ENCODE data around the gene WDR74.

WDR74 gene

DNA sequence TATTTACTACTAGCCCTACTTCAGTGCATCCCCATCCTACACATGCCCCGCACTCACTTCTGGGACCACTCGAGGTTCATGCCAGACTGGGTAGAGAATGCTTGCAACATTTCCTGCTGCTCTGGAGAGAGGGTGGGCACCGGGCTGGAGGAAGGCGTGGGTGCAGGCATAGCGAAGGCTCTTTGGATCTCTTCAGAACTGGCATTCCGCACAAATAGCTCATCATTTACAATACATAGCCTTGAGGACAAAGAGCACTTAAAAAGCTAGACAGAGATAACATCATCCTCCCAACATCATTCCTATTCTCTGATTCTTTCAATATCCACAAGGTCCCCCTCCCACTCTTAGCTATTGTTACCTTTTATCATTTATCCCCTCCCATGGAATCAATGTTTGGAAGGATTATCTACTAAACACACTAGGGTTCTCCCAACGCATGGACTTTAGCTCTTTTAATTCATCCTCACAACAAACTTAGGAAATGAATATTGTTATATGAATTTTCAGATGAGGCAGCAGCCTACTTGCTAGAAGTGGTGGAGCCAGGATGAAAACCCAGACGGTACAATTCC, 45.1 kb downstream of the WDR74 start:
- no peak for DNase-seq (ENCODE audit: low read depth, low spot score)

- DNase-seq (ENCODE audit: low read depth, low spot score), result no peak
These were observed 47.2 kb downstream of the WDR74 start for GRCh38 chr11:62792202-62792575.

DNA sequence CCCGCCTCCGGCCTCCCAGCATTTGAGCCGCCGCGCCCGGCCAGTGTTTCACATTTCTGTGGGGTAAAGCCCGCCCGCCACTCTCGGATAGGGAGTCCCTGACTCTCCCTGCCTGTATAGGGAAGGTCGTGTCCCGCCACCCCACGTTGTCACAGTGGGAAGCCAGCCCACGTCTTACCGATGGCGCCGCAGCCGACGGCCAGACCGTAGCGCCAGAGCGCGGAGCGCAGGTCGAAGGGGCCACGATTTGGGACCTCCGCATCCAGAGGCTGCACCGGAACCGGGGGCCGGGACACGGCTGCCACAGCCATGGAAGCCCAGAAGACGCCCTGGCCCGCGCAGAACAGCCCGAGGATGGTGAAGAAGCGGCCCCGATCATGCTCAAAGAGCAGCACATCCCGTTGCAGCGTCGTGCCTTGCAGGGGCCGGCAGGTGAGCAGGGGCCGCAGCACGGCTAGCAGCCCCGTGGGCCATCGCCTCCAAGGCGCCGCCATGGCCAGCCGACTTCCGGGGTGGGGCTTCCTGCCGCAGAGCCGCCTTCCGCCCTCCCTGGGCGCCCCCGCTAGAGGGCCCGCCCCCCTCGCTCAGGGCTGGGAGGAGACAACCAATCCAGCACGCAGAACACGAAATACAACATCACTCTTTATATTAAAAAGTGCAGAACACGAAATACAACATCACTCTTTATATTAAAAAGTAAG, 47.7 kb downstream of the WDR74 start, which contains the start of gene TMEM223:
Gene TMEM223 (minus strand): TSS at position 506 of the 701 bp plus-strand sequence. CDS start 12 bp downstream, at position 494.
- DNase-seq (ENCODE audit: low read depth, low spot score), result no peak

- no peak for DNase-seq (ENCODE audit: low read depth, low spot score)
These were observed 49.8 kb downstream of the WDR74 start for GRCh38 chr11:62789576-62789975.

- DNase-seq (ENCODE audit: low read depth, low spot score), result no peak
These were observed 50.4 kb downstream of the WDR74 start for GRCh38 chr11:62788991-62789390.

GRCh38 chr11:62787005-62787759, 52.2 kb downstream of the WDR74 start, which contains the start of gene TMEM179B:
TMEM179B (plus strand) TSS chr11:62787402; CDS start chr11:62787432, 30 bp downstream.
- DNase-seq (ENCODE audit: low read depth, low spot score), result no peak

GRCh38 chr11:62786318-62787004, 52.9 kb downstream of the WDR74 start:
- no peak for DNase-seq (ENCODE audit: low read depth, low spot score)

Data from iPS DF 19.7 (cell line).